ENCODE results near the gene BARD1.
"Not testable (repeated sequence)": the region's sequence is repeated elsewhere in the genome, so short reads cannot be mapped to it uniquely, and the experiment has no call there.

The BARD1 gene

DNA sequence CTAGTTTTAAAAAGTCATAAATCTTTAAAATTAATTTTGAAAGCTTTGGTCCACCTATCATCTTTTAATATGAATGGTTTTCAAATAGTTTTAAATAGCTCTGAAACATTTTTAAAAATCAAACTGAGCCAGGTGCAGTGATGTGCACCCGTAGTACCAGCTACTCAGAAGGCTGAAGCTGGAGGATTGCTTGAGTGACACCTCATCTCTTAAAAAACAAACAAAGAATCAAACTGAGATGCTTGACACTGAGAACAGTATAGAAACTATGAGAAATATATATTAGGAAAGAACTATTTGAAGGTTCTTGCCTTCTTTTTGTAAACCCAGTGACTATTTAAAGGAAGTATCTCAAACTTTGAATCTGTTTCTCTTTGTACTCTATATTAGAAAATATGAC is 67.4 kb downstream of the BARD1 start:
- DNase-seq (ENCODE audit: low read depth in 1 of 2, low spot score in 1 of 2): no peak
- in situ Hi-C loops (cut with HindIII; ENCODE audit: low pct_unique_long_range_greater_than_20kb, low sequenced_read_pairs): no loop called here
- TF ChIP-seq JUND (IDR thresholded peaks at IDR 0.05; ENCODE audit: low read depth): no peak

DNA sequence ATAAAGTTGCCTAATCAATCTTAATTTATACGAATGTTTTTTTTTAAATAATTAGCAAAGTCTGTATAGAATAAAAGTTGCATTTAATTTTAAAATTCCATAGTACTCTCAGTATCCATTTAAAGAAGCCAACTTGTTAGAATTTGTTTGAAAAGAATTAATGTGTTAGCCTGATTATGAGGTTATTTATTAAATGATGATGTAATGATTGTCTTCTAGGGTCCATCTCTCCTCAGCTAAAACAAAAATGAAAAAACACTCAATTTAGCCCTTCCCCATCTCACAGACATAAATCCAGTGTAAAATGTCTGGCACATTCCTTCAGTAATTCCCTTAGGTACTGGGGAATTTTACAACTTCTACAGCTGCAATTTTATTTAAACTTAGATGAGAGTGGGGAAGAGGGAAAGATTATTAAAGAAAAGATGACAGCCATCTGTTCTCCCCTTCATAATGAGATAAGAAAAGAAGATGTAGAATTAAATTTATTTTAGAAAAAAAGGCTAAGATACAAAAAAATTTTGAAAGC is 68.6 kb downstream of the BARD1 start:
- in situ Hi-C loops (cut with HindIII; ENCODE audit: low pct_unique_long_range_greater_than_20kb, low sequenced_read_pairs): no loop called here
- no peak for TF ChIP-seq JUND (IDR thresholded peaks at IDR 0.05; ENCODE audit: low read depth)
- DNase-seq (ENCODE audit: low read depth in 1 of 2, low spot score in 1 of 2): no peak

DNA sequence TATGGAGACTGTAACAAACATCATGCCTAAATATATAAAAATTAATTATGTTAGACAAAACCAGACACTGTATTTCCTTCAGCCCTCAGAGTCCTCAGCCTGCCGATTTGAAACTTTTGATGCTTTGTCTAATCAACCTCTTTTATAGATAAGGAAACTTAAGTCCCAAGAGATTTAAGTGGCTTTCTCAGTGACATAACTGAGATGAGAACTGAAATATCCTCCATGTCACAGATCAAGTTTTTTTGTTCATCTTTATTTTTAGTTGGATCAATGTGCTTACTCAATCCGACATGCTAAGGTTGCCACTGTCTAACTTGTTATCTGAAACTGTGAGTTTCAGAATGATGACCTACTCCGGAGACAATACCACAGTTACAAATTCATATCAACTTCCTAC is 72.3 kb downstream of the BARD1 start:
- TF ChIP-seq JUND (IDR thresholded peaks at IDR 0.05; ENCODE audit: low read depth): no peak
- in situ Hi-C loops (cut with HindIII; ENCODE audit: low pct_unique_long_range_greater_than_20kb, low sequenced_read_pairs): no loop called here
- no peak for DNase-seq (ENCODE audit: low read depth in 1 of 2, low spot score in 1 of 2)

DNA sequence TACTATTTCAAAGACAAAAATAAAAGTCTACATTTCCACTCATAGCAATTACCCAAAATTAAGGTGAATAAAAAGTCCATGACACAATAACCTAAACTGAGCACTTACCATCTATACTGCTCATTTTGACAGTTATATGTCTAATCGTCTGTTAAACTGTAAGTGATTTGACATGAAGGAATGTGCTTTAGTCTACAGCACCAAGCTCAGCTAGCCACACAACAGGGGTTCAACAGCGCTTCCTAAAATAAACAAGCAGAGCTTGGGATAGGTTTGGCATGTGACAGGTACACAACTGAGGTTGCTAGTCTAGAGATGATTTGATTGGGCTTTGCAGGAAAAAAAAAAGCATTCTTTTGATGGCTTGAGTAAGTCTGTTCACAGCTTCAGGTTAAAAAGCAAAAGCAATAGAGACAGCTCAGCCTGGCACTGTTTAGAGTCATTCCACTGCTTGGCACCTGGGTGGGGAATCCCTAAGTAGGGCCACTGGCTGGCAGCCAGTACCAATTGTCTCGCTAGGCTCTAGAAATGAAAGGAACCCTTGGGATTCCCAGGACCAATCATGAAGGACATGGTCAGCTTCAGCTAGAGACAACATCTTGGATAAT is 78.6 kb downstream of the BARD1 start:
- in situ Hi-C loops (cut with HindIII; ENCODE audit: low pct_unique_long_range_greater_than_20kb, low sequenced_read_pairs): no loop called here
- no peak for TF ChIP-seq JUND (IDR thresholded peaks at IDR 0.05; ENCODE audit: low read depth)
- peak in 1 of 2 experiments; percentile 12 for DNase-seq (ENCODE audit: low read depth in 1 of 2, low spot score in 1 of 2)

DNA sequence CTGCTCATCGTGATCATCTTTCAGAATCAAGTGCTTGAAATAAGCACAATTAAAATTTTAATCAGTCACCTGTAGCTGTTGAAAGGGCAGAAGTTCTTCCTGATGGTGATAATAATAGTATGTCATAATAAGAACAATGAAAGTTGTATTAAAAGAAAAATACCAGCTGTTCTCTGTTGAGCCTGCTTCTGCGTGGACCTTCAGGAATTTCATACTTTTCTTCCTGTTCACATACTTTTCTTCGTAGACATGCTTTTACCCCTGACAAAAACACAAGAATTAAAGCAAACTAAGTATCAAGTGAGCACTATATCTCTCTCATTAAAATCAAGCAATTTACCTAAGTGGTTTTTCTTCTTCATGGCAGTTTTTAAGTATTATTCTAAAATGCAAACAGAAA is 79.2 kb downstream of the BARD1 start:
- TF ChIP-seq JUND (IDR thresholded peaks at IDR 0.05; ENCODE audit: low read depth): no peak
- DNase-seq (ENCODE audit: low read depth in 1 of 2, low spot score in 1 of 2): no peak
- in situ Hi-C loops (cut with HindIII; ENCODE audit: low pct_unique_long_range_greater_than_20kb, low sequenced_read_pairs): no loop called here

DNA sequence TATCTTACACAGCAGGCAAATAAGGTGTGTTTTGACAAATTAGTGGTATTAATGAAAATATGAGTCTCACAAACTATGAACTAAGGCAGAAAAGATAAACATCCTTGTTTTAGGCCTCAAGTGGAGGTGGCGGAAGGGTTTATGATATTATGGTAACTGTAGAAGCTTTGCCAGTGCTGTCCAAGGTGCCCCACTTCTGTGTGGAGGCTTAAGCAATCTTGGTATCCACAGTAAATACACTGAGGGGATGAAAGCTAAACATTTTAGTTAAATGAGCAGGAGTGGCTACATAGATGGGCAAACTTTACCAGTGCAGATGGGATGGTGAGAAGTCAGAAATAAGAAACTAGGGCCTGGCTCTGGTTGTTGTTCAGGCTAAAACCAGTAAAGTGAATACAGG is 84.7 kb downstream of the BARD1 start:
- in situ Hi-C loops (cut with HindIII; ENCODE audit: low pct_unique_long_range_greater_than_20kb, low sequenced_read_pairs): no loop called here
- no peak for DNase-seq (ENCODE audit: low read depth in 1 of 2, low spot score in 1 of 2)
- TF ChIP-seq JUND (IDR thresholded peaks at IDR 0.05; ENCODE audit: low read depth): no peak

DNA sequence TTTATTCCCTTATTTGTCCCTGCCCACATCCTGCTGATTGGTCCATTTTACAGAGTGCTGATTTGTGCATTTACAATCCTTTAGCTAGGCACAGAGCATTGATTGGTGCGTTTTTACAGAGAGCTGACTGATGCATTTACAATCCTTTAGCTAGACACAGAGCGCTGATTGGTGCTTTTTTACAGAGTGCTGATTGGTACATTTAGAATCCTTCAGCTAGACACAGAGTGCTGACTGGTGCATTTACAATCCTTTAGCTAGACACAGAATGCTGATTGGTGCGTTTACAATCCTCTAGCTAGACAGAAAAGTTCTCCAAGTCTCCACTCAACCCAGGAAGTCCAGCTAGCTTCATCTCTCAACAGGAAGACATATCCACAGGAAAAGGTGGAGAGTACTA is 91.6 kb downstream of the BARD1 start:
- DNase-seq (ENCODE audit: low read depth in 1 of 2, low spot score in 1 of 2); in situ Hi-C loops (cut with HindIII; ENCODE audit: low pct_unique_long_range_greater_than_20kb, low sequenced_read_pairs): not testable (repeated sequence)

DNA sequence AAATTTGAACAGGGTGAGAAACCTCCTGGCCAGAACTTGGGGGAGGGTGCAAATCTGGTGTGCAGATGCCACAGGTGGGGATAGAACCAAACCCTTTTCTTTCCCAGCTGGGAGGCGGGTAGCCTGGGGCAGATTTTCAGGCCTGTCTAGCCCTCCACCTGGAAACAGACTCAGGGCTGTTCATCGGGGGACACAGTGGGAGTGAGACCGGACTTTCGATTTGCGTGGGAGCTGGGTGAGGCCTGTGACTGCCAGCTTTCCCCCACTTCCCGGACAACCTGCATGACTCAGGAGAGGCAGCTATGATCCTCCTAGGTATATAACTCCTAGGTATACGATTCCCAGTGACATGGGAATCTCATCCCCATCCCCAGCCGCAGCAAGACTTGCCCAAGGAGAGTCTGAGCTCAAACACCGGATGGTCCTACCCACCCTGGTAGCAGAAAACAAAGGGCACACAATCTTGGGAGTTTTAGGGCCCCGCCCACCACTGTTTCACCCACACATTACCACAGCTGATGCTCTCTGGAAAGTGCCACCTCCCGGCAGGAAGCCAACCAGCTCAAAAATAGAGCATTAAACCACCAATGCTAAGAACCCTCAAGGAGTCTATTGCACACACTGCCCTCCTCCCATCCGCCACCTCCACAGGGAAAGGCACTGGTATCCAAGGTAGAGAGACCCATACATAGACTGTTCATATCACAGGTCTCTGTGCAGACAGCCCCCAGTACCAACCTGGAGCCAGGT is 92.5 kb downstream of the BARD1 start:
- in situ Hi-C loops (cut with HindIII; ENCODE audit: low pct_unique_long_range_greater_than_20kb, low sequenced_read_pairs): no loop called here
- TF ChIP-seq JUND (IDR thresholded peaks at IDR 0.05; ENCODE audit: low read depth): no peak
- no peak for DNase-seq (ENCODE audit: low read depth in 1 of 2, low spot score in 1 of 2)

DNA sequence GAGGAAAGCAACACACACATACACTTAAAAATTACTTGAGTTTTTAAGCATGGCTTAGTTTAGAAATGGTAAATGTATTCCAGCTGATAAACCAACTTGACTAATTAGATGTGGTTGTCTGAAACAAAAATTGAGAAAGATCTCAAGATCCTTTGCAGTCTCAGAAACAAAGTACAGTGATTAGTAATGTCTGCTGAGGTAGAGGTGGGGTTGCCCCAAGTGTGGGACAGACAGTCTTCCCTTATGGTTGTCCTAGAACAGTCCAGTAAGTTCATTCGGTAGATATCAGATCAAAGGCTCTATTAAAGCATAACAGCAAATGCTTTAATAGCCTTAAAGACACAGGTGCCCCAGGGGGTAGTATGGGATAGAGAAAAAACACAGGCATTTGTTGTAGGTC is 94.5 kb downstream of the BARD1 start:
- in situ Hi-C loops (cut with HindIII; ENCODE audit: low pct_unique_long_range_greater_than_20kb, low sequenced_read_pairs): no loop called here
- no peak for TF ChIP-seq JUND (IDR thresholded peaks at IDR 0.05; ENCODE audit: low read depth)
- no peak for DNase-seq (ENCODE audit: low read depth in 1 of 2, low spot score in 1 of 2)

DNA sequence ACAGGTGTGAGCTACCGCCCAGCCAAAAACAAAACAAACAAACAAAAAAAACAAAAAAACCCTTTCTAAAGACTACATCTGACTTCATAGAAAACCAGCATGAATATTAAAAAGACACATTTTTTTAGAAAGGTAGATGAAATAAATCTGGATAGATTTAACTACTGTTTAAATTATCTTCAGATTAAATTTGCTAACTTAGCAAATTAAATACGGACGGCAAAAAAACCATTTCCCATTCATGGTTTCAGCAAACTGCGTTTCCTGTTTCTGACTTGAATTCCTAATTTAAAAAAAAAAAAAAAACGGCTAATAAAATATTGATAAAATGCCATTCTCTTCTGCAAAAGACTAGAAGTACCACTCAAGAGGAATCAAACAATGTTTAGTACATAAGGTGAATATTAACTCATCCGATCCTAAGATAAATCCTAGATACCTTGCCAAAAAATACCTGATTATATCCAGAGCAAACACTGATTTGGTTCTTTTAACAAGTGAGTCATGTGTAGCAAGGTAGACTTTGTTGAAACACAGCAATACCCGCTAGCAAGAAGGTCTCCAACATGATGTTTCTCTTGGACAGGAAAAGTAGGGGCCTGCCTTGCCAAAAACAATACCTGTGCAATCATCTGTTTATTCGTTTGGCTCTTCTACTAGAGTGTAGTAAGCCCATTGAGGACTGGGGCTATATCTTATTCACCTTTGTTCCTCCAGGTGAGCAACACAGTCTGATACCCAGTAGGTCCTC is 96.2 kb downstream of the BARD1 start:
- in situ Hi-C loops (cut with HindIII; ENCODE audit: low pct_unique_long_range_greater_than_20kb, low sequenced_read_pairs): no loop called here
- no peak for TF ChIP-seq JUND (IDR thresholded peaks at IDR 0.05; ENCODE audit: low read depth)
- peak in 1 of 2 experiments; percentile 22 for DNase-seq (ENCODE audit: low read depth in 1 of 2, low spot score in 1 of 2)

DNA sequence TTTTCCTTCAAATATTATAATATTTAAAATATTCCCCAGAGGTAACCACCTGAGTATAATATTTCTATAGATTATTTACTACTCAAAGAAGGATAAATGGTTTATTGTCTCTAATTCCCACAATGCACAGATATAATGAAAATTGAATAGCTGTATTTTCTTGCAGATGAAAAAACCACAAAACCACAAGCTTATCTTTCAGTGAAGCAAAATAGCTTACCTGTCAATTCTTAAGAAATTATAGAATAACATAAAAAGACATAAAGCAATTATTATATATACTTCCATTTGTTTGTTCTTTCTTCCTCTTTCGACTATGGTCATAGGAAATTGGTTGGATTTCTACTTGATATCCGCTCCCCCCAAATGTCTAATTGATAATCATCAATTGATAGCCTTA is 98.8 kb downstream of the BARD1 start:
- TF ChIP-seq JUND (IDR thresholded peaks at IDR 0.05; ENCODE audit: low read depth): no peak
- no peak for DNase-seq (ENCODE audit: low read depth in 1 of 2, low spot score in 1 of 2)
- in situ Hi-C loops (cut with HindIII; ENCODE audit: low pct_unique_long_range_greater_than_20kb, low sequenced_read_pairs): no loop called here

DNA sequence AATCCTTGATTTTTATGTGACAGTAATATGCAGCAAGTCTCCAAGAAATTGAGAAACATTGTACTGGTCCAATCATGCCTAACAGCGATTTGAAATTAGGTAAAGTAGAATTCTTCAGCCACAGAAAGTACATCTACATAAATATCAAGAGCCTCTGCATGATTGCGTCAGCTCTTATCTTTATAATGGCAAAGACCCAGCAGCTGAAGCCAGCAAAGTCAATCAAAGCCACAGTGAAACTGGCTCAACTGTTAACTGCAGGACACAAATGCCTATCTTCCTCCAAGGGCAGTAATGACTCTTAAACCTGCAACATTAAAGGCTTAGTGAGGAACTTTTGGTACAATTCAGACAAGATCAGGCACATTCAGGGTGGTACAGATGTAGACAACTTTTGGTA is 102.5 kb downstream of the BARD1 start:
- in situ Hi-C loops (cut with HindIII; ENCODE audit: low pct_unique_long_range_greater_than_20kb, low sequenced_read_pairs): no loop called here
- no peak for TF ChIP-seq JUND (IDR thresholded peaks at IDR 0.05; ENCODE audit: low read depth)
- DNase-seq (ENCODE audit: low read depth in 1 of 2, low spot score in 1 of 2): no peak

DNA sequence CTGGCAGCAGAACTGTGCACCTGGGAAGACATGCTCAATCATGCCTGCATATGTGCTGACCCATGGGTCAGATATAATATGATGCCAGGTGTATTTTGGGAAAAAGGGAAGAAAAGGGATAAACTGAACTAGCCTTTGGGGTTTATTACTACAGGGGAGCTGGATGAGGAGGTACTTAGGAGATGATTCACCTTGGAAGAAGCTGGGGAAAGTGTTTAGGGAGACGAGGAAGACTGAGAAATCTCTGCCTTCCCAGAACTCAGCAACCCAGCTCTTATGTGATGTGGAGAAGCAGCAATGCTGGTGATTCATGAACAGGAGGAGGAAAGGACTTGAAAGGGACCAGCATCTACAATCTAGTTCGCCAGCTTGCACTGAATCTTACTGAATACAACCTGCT is 110.2 kb downstream of the BARD1 start:
- in situ Hi-C loops (cut with HindIII; ENCODE audit: low pct_unique_long_range_greater_than_20kb, low sequenced_read_pairs): no loop called here
- no peak for TF ChIP-seq JUND (IDR thresholded peaks at IDR 0.05; ENCODE audit: low read depth)
- no peak for DNase-seq (ENCODE audit: low read depth in 1 of 2, low spot score in 1 of 2)

Measured in T47D (cell line).